Naive thymus-derived CD4-positive, alpha-beta T cell (primary cell): ENCODE data around the gene CCDC187. TPM values are rescaled to one million over a fixed set of nuclear protein-coding genes. Genes with fewer than 3 reads are reported as not detected.
A peak's percentile ranks its signal among the peaks of the same experiment; 100 is the strongest.

ENCODE experiments used
- ATAC-seq: fragments of 150-1000 bp; cut with Tn5 transposase; 2 replicates; pipeline ENCODE4 v1.10.0; 2021; ENCODE audit warnings: mild to moderate bottlenecking, moderate library complexity
- CTCF ChIA-PET: fragments of 350-600 bp; sonication (Branson Sonifier 250); formaldehyde crosslinking; loops from one replicate; lab custom pipeline; 2021; ENCODE audit warnings: antibody characterized with exemption; lab: Charles Lee
- POLR2A ChIA-PET: fragments of 350-600 bp; sonication (Branson Sonifier 250); formaldehyde crosslinking; loops from one replicate; lab custom pipeline; 2021; ENCODE audit warnings: antibody characterized with exemption, inconsistent platforms; lab: Charles Lee
- DNase-seq, 9 donors: peaks; one replicate each; pipeline versions ENCODE4 v3.0.0 to v3.0.0-alpha.2; 2020 to 2022; ENCODE audit warnings: mixed read lengths in 1 of 9
- H3K27ac ChIP-seq: one replicate; pipeline ENCODE4 v1.7.0; 2013; ENCODE audit warnings: mild to moderate bottlenecking, low read depth, low read length, moderate library complexity
- H3K27me3 ChIP-seq, 2 donors: one replicate each; pipeline ENCODE4 v1.7.0; 2013; ENCODE audit warnings: low read length in 2 of 2, mild to moderate bottlenecking in 2 of 2, moderate library complexity in 2 of 2; ENCODE audit not compliant: control insufficient read depth in 2 of 2, insufficient read depth in 2 of 2
- H3K36me3 ChIP-seq, 3 experiments: 1 replicate in 2 of 3; 2 replicates in 1 of 3; pipeline ENCODE4 v1.7.0; 2013; ENCODE audit warnings: low read length in 3 of 3, mild to moderate bottlenecking in 3 of 3, moderate library complexity in 1 of 3; ENCODE audit not compliant: insufficient read depth in 3 of 3, control insufficient read depth in 2 of 3
- H3K4me1 ChIP-seq, 2 donors: one replicate each; pipeline ENCODE4 v1.7.0; 2013; ENCODE audit warnings: low read length in 2 of 2, mild to moderate bottlenecking in 2 of 2, moderate library complexity in 1 of 2; ENCODE audit not compliant: control insufficient read depth in 2 of 2, insufficient read depth in 2 of 2
- H3K4me3 ChIP-seq: 2 replicates; pipeline ENCODE4 v1.7.0; 2013; ENCODE audit warnings: mild to moderate bottlenecking, low read length
- H3K9me3 ChIP-seq, 3 experiments: 1 replicate in 2 of 3; 2 replicates in 1 of 3; pipeline ENCODE4 v1.7.0; 2013; ENCODE audit warnings: low read length in 3 of 3; ENCODE audit not compliant: control insufficient read depth in 2 of 3
- H3K27ac Mint-ChIP-seq, 9 donors: one replicate each; pipeline ENCODE4 v1.8.0; 2020 to 2022; ENCODE audit warnings: mixed read lengths in 9 of 9, mild to moderate bottlenecking in 8 of 9, moderate library complexity in 5 of 9, inconsistent platforms in 2 of 9
- H3K27me3 Mint-ChIP-seq, 5 donors: one replicate each; pipeline ENCODE4 v1.8.0; 2021 to 2022; ENCODE audit warnings: mixed read lengths in 5 of 5, mild to moderate bottlenecking in 1 of 5
- H3K36me3 Mint-ChIP-seq, 5 donors: one replicate each; pipeline ENCODE4 v1.8.0; 2020 to 2022; ENCODE audit warnings: mixed read lengths in 5 of 5, mild to moderate bottlenecking in 3 of 5, inconsistent platforms in 1 of 5
- H3K4me1 Mint-ChIP-seq, 7 donors: one replicate each; pipeline ENCODE4 v1.8.0; 2020 to 2022; ENCODE audit warnings: mixed read lengths in 7 of 7, mild to moderate bottlenecking in 3 of 7, inconsistent platforms in 1 of 7
- H3K4me3 Mint-ChIP-seq, 10 donors: one replicate each; pipeline ENCODE4 v1.8.0; 2020 to 2022; ENCODE audit warnings: mild to moderate bottlenecking in 10 of 10, mixed read lengths in 10 of 10, moderate library complexity in 6 of 10, inconsistent platforms in 2 of 10
- H3K9me3 Mint-ChIP-seq, 11 donors: one replicate each; pipeline ENCODE4 v1.8.0; 2020 to 2022; ENCODE audit warnings: mixed read lengths in 11 of 11, mild to moderate bottlenecking in 4 of 11, inconsistent platforms in 1 of 11, moderate library complexity in 1 of 11
- intact Hi-C, 2 donors: fragments of 100-400 bp; cut with micrococcal nuclease; formaldehyde crosslinking; loops; one replicate each; pipeline ENCODE4 v1.15.1; 2023
- polyA plus RNA-seq, 2 donors: library from polyadenylated mRNA; unstranded; fragments of 300-500 nt; fragmentation: Illumina TruSeq; gene quantifications; one replicate each; pipeline ENCODE4 v1.2.3, GENCODE V29; 2021
- total RNA-seq, 6 experiments: library from RNA in 5 of 6; stranded (reverse) in 5 of 6; gene quantifications; 1 replicate in 5 of 6; 2 replicates in 1 of 6; pipeline ENCODE4 v1.2.3 and lab custom pipeline; 2021 to 2026

The CCDC187 gene
- total and polyA plus RNA-seq, 7 experiments from 2014 or later, result 0.10 TPM; not detected in 6

DNA sequence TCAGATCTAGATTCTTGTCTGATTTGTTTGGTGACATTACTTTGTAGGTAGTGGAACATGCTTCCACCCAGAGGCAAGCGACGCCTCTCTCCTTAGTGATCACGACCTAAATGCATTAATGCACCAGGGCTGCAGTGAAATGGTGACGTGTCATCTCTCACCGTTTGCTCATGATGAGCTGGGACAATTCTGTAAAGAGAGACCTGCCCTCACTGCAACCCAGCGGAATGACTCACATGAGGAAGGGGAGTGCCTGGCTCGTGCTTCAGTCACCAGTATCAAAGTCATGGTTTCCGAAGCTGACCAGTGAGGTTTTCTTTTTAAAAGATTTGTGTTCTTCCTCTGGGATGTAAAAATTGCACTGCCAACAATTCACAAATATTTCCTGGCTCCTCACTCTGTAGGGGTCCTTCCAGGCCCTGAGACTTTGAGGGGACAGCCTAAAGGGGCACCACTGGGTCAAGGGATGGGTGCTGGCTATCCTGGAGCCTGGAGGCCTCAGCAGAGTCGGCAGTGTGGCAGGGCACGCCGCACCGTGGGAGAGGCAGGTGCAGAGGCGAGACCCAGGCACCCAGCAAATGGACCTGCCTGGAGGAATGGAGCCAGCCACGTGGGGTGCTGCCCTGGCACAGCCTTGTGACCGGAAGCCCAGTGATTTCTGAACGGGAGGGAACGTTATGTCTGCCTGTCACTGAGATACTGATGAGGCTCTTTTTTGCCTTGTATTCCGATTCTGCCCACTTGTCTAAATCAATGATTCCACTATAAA lies 75.6 kb downstream of the CCDC187 start:
- DNase-seq (no peak), ATAC-seq (no peak)
- Histone ChIP-seq H3K36me3 (peaks cover 0 to 23% (median 0%) of the 10 kb centered on the region in 3 experiments), H3K9me3 (no peaks in the 10 kb centered on the region), H3K4me3 (no peak overlapping the region), H3K4me1 (peaks cover 0 to 9% of the 10 kb centered on the region in 2 donors), H3K27me3 (no peaks in the 10 kb centered on the region), H3K27ac (no peak overlapping the region)
- no peaks in the 10 kb centered on the region for H3K27me3 Mint-ChIP-seq
- peaks cover 0 to 20% (median 8%) of the 10 kb centered on the region in 5 donors for H3K36me3 Mint-ChIP-seq
- ChIA-PET POLR2A (no interaction called here), CTCF (no interaction called here)
- H3K4me3 Mint-ChIP-seq, result no peak overlapping the region
- peak overlapping the region in 4 of 9 donors; percentile 16 to 73 (median 50) for H3K27ac Mint-ChIP-seq
- H3K9me3 Mint-ChIP-seq, result no peaks in the 10 kb centered on the region
- peaks cover 28 to 47% (median 34%) of the 10 kb centered on the region in 7 donors for H3K4me1 Mint-ChIP-seq
- intact Hi-C loops, result no loop called here

DNA sequence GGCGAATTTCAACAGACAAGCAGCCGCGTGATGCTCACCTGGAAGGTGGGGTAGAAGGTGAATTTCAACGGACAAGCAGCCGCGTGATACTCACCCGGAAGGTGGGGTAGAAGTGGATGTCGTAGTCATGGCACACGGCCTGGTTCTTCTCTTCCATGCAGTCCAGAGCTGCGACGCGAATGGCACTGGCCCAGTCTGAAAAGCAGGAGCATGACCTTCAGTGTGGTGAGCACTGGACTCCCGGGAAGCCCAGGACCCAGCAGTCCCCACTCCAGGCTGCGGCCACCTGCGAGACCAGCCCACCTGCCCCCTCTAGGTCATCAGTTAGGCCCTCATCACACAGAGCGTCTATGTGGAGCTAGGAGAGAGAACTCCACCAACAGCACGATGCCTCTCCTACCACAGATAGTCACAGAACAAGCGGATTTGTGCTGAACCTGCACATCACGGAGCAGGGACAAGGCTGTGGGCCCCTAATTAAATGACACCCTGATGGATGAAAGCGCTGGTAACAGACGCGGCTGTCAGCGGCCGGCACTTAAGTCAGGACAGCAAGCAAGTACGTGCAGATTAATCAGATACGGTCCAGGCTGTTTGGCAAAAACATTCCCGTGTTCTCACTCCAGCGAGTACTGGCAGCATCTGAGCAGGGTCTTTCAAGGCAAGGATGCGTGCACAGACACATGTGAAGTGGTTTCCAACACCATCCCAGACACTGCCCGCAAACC lies 77.0 kb downstream of the CCDC187 start:
- peaks cover 0 to 36% (median 0%) of the 10 kb centered on the region in 3 experiments for H3K36me3 ChIP-seq
- no peak overlapping the region for H3K4me3 ChIP-seq
- H3K27me3 ChIP-seq, result no peaks in the 10 kb centered on the region
- H3K27me3 Mint-ChIP-seq, result no peaks in the 10 kb centered on the region
- no peaks in the 10 kb centered on the region for H3K9me3 Mint-ChIP-seq
- peak overlapping the region in 1 of 9 donors; percentile 43 for H3K27ac Mint-ChIP-seq
- H3K4me1 ChIP-seq, result peaks cover 0 to 1% of the 10 kb centered on the region in 2 donors
- no peak overlapping the region for H3K27ac ChIP-seq
- H3K4me1 Mint-ChIP-seq, result peaks cover 14 to 36% (median 21%) of the 10 kb centered on the region in 7 donors
- POLR2A ChIA-PET, result interaction anchor here (0.6 kb wide), 1 partner anchor 1234 kb away, joined by 3 read pairs; no protein-coding TSS in a partner anchor
- DNase-seq, result no peak
- H3K36me3 Mint-ChIP-seq, result peaks cover 0 to 32% (median 13%) of the 10 kb centered on the region in 5 donors
- ATAC-seq, result no peak
- no peak overlapping the region for H3K4me3 Mint-ChIP-seq
- no peaks in the 10 kb centered on the region for H3K9me3 ChIP-seq
- intact Hi-C loops, result loop anchor here (1.0 to 2.0 kb wide), 2 partner anchors 18 to 56 kb away; partner anchors contain the start of gene QSOX2 (in 2 of the 2)
- CTCF ChIA-PET, result no interaction called here

DNA sequence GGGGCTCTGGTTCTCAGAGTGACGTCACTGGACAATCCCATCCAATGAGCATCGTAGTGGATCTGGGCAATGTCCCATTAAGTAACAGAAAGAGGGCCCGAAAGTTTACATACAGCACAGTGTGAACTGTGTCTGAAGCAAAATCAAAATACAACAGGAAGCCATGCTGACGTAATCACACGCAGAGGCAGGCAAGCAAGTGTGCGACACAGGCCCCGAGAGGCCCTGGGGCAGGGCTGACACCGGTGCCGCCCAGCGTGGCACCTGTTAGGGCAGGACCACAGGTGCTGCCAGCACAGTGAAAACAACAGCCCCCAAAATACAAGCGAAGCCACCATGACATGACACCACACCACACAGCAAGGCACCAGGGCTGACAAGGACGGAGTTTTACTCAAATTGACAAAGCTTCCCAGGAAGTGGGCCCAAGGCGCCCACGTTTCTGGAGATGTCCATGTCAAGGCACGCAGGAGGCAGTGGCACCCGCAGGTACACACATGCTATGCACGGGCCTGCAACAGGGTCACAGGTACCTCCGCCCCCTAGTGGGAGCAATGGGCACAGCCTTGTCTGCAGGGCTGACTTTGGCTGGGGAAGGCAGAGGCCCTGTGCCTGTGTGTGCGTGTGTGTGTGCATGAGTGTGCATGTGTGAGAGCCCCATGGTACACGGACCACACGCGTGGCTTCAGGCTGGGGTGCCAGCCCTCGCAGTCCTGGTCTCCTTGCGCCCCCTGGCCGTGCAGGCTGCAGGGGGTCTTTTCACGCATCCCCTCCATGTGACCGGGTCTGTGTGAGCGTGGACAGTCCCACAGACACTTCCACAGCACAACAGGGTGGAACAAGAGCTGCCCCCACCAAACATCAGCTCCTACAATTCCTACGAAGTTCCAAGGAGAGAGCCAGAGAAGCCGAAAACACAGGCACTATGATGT lies 77.9 kb downstream of the CCDC187 start:
- POLR2A ChIA-PET, result interaction anchor here (0.6 kb wide), 1 partner anchor 1233 kb away, joined by 3 read pairs; no protein-coding TSS in a partner anchor
- H3K9me3 Mint-ChIP-seq, result no peaks in the 10 kb centered on the region
- H3K36me3 ChIP-seq, result peaks cover 0 to 44% (median 0%) of the 10 kb centered on the region in 3 experiments
- peak in 8 of 9 donors; percentile 40 to 60 (median 53) for DNase-seq
- intact Hi-C loops, result loop anchor here (1.0 to 2.0 kb wide), 2 partner anchors 19 to 57 kb away; partner anchors contain the start of gene QSOX2 (in 2 of the 2)
- no peaks in the 10 kb centered on the region for H3K9me3 ChIP-seq
- H3K4me1 Mint-ChIP-seq, result peaks cover 5 to 30% (median 19%) of the 10 kb centered on the region in 7 donors
- no peaks in the 10 kb centered on the region for H3K27me3 Mint-ChIP-seq
- ATAC-seq, result peak; percentile 85
- no peak overlapping the region for H3K27ac ChIP-seq
- H3K4me3 ChIP-seq, result no peak overlapping the region
- no peak overlapping the region for H3K4me3 Mint-ChIP-seq
- CTCF ChIA-PET, result interaction anchor here (0.6 to 1.1 kb wide), 3 partner anchors 41 to 1220 kb away, joined by 3 read pairs; no protein-coding TSS in a partner anchor
- no peaks in the 10 kb centered on the region for H3K4me1 ChIP-seq
- peaks cover 0 to 40% (median 13%) of the 10 kb centered on the region in 5 donors for H3K36me3 Mint-ChIP-seq
- no peaks in the 10 kb centered on the region for H3K27me3 ChIP-seq
- peak overlapping the region in 1 of 9 donors; percentile 59 for H3K27ac Mint-ChIP-seq

DNA sequence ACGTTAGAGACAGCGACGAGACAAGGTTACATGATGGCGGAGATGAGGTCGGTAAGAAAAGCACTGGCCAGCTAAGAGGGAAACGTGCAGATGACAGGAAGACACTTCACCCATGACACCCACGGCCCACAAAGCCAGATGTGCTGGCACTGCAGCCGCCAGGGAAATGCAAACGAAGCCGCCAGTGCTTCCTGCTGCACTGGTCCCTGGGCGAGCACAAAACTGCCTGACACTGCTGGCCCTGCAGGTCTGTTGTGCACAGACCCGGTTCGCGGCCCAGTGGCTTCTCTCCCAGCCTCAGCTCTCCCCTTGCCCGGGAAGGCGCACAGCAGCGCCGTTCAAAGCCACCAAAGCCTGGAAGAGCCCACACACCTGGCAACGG lies 78.5 kb downstream of the CCDC187 start:
- CTCF ChIA-PET, result interaction anchor here (0.6 to 1.1 kb wide), 3 partner anchors 42 to 1219 kb away, joined by 3 read pairs; no protein-coding TSS in a partner anchor
- Histone ChIP-seq H3K36me3 (peaks cover 0 to 51% (median 0%) of the 10 kb centered on the region in 3 experiments), H3K27me3 (no peaks in the 10 kb centered on the region), H3K9me3 (no peaks in the 10 kb centered on the region), H3K4me1 (no peaks in the 10 kb centered on the region), H3K27ac (no peak overlapping the region), H3K4me3 (no peak overlapping the region)
- POLR2A ChIA-PET, result no interaction called here
- ATAC-seq (peak; percentile 42), DNase-seq (no peak)
- Mint-ChIP-seq H3K27ac (no peak overlapping the region), H3K4me1 (peaks cover 4 to 27% (median 16%) of the 10 kb centered on the region in 7 donors), H3K9me3 (no peaks in the 10 kb centered on the region), H3K27me3 (no peaks in the 10 kb centered on the region), H3K4me3 (no peak overlapping the region), H3K36me3 (peaks cover 0 to 46% (median 13%) of the 10 kb centered on the region in 5 donors)
- intact Hi-C loops, result no loop called here

DNA sequence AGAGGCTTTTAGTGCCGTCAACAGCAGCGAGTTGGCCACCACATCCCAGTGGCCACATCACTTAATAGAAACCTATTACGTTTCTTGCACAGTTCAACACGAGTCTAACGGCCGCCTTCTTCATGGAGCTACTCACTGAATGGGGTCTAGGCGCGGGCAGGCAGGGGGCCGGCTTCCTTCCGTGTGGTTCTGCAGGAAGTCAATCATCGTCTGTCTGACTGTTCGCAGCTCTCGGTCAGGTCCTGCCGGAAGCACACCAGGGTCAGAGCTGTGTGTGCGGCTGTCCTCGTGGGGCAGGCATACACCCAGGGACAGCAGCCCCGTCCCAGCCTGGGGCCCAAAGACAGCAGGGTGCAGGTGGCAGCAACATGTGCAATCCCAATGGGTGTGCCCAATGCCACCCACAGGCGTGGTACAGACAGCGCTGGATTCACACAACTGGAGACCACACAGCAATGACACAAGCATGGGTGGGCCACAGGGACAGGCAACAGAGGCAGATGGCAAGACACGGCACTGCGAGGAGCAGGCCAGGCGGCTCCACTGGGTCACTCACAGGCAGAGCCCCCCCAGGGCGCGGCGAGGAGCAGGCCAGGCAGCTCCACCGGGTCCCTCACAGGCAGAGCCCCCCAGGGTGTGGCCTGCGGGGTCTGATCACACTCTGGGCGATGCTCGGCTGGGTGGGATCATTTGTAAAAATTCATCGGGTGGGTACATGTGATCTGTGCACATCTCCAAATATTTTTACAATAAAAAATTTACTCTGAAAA lies 79.8 kb downstream of the CCDC187 start:
- H3K27ac Mint-ChIP-seq, result no peak overlapping the region

More for the DNA sequence above, 79.8 kb downstream of the CCDC187 start:
- DNase-seq (no peak), ATAC-seq (no peak)
- Histone ChIP-seq H3K36me3 (peaks cover 0 to 63% (median 0%) of the 10 kb centered on the region in 3 experiments), H3K27ac (no peak overlapping the region), H3K9me3 (no peaks in the 10 kb centered on the region), H3K4me3 (no peak overlapping the region), H3K4me1 (no peaks in the 10 kb centered on the region), H3K27me3 (no peaks in the 10 kb centered on the region)
- peaks cover 0 to 53% (median 14%) of the 10 kb centered on the region in 5 donors for H3K36me3 Mint-ChIP-seq
- CTCF ChIA-PET, result interaction anchor here (0.6 to 1.0 kb wide), 2 partner anchors 43 to 127 kb away, joined by 3 to 4 read pairs; no protein-coding TSS in a partner anchor
- POLR2A ChIA-PET, result interaction anchor here (1.3 kb wide), 1 partner anchor 43 kb away, joined by 3 read pairs; no protein-coding TSS in a partner anchor
- H3K4me1 Mint-ChIP-seq, result peaks cover 4 to 19% (median 14%) of the 10 kb centered on the region in 7 donors
- intact Hi-C loops, result no loop called here
- H3K4me3 Mint-ChIP-seq, result no peak overlapping the region
- H3K9me3 Mint-ChIP-seq, result no peaks in the 10 kb centered on the region
- H3K27me3 Mint-ChIP-seq, result no peaks in the 10 kb centered on the region
